ENCODE data around the gene FLNB.
A peak's percentile ranks its signal among the peaks of the same experiment; 100 is the strongest.

The FLNB gene

DNA sequence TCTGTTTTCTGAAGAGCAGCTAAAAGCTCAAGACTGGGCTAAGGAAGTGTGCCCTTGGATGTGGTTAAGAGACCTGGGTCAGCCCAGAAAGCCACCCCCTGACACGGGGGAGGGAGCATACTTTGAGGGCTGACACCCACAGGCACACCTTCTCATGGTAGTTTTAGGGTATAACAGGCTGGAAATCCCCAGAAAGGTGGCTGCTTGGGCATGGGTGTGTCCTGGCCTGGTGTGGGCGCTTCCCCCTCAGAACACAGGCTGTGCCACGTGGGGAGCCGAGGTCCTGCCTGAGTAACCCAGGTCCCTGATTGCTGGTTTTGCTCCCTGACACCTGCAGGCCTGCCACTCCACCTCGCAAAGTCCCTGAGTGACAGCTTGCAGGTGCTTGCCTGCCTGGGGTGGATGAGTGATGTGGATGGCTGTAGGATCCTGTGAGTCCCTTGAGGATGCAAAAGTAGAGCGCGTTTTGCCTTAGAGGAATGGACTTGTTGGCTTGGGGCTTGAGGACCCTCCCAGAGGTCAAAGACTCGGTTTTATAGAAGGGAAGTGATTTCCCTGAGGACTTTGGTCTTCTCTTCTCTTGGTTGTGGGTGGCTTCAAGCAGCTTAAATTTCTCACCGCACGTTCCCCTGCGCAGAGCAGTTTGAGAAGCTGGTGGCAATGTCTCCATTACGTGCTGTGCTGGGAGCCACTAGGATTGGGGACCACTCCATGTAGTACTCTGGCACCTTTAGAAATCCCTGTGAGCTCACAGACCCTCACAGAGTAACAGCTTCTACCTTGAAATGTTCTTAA lies 108.1 kb downstream of the FLNB start:
- H3K9me3 Mint-ChIP-seq, result no peaks in the 10 kb centered on the region
- peak; percentile 52 for DNase-seq
- no peaks in the 10 kb centered on the region for H3K27me3 Mint-ChIP-seq
- no peak overlapping the region for H3K4me3 Mint-ChIP-seq
- H3K4me1 Mint-ChIP-seq (ENCODE audit: low read depth), result peaks cover 26% of the 10 kb centered on the region
- peaks cover 55% of the 10 kb centered on the region for H3K36me3 Mint-ChIP-seq (ENCODE audit: low read depth)
- peak overlapping the region; percentile 74 for H3K27ac Mint-ChIP-seq

DNA sequence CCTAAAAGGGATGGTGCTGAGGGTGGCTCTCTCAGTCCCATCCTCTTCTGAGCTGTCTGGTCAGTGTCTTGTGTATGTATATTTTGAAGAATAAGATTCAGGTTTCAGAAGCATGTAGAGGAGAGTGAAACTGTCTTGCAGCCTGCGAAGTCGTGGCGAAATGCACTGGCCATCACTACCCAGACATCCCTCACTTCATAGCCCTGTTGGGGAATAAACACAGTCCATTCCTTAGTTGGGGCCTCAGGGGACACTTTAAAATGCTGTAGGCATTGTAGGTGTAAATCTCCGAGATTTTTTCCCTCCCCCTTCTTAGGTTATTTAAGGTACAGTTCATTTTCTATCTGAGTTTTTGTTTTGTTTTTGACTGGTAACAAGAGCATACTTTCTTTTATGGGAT lies 108.8 kb downstream of the FLNB start:
- Mint-ChIP-seq H3K4me3 (no peak overlapping the region), H3K4me1 (ENCODE audit: low read depth) (peaks cover 26% of the 10 kb centered on the region), H3K36me3 (ENCODE audit: low read depth) (peaks cover 54% of the 10 kb centered on the region), H3K27ac (no peak overlapping the region), H3K9me3 (no peaks in the 10 kb centered on the region), H3K27me3 (no peaks in the 10 kb centered on the region)
- DNase-seq, result no peak

DNA sequence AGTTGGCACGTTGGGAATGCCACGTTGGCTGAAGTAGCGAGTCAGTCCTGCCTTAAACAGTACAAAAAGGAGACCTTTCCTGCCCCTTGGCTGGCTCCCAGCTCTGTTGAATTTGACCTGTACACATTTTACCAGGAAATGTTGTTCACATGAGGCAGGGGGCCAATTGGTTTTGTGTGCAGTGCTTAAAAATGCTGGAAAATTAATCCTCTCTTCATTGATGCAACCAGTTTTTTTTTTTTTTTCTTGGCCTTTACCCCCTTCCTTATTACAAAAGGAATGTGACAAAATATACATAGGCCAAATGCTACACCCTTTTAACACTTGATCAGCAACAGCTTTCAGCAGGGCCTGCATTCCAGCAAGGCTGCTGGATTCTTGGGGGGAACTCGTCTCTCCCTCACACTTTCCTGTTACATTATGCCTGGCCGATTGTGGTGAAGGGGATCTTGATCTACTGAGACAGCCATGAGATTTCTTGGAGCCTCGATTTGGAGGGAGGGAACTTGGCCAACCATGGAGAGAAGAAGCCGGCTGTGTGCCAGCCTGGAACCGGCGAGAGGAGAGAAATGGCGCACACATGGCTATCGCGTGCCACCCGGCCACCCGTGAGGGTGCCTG lies 109.4 kb downstream of the FLNB start:
- Mint-ChIP-seq H3K36me3 (ENCODE audit: low read depth) (peaks cover 51% of the 10 kb centered on the region), H3K4me3 (no peak overlapping the region), H3K4me1 (ENCODE audit: low read depth) (peaks cover 26% of the 10 kb centered on the region), H3K9me3 (no peaks in the 10 kb centered on the region), H3K27ac (no peak overlapping the region), H3K27me3 (no peaks in the 10 kb centered on the region)
- DNase-seq, result no peak

DNA sequence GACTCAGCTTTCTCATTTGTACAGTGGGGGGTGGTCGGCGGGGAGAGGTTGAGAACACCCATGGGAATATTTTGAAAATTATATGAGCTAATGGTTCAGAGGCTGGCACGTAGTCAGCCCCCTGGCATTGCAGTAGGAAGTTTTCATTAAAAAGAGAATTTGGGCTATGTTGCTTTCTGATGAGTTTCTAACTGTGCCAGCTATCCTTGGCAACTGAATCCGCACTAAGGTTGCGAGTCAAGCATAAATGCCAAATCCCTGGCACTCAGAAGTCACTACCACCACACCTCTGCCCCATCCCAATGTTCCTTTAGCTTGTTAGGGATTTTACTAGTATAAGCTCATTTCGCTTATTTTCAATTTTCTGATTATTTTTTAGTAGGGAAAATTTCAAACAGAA lies 111.0 kb downstream of the FLNB start:
- H3K36me3 Mint-ChIP-seq (ENCODE audit: low read depth), result peaks cover 57% of the 10 kb centered on the region
- H3K4me1 Mint-ChIP-seq (ENCODE audit: low read depth), result peaks cover 26% of the 10 kb centered on the region
- no peak for DNase-seq
- H3K4me3 Mint-ChIP-seq, result no peak overlapping the region
- no peaks in the 10 kb centered on the region for H3K27me3 Mint-ChIP-seq
- no peak overlapping the region for H3K27ac Mint-ChIP-seq
- no peaks in the 10 kb centered on the region for H3K9me3 Mint-ChIP-seq

DNA sequence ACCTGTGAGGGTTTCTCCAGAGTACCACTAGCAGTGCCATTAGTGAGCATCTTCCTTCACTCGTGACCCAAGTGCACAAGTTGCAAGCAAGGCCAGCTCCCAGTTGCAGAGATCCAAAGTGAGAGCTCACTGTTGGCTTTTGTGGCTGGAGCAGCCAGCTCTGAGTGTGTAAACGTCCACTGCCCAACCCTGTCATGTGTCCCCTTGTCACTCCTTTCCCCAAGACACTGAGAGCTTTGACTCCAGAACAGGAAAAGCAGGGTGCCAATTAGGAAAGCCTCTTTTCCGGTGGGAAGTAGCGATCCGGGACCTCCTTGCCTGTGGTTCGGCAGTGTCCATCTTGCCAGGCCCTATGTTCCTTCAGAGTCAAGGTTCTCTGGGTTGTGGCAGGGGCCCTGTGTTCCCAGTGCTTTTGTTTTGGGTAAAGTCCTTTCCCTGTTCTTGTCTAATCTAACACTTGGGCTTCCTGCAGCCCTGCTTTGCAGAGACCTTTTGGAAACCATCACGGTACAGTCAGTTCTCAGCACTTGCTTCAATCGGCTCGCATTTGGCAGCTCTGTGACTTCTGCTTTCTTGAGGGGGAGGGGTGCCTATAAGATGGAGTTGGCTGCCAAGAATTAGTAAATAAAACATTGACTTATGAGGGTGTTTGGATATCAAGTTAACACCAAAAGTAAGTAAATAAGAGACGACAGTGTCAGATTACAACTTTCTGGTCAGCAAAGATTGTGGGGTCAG lies 112.0 kb downstream of the FLNB start:
- DNase-seq, result no peak
- no peaks in the 10 kb centered on the region for H3K9me3 Mint-ChIP-seq
- H3K36me3 Mint-ChIP-seq (ENCODE audit: low read depth), result peaks cover 60% of the 10 kb centered on the region
- no peak overlapping the region for H3K27ac Mint-ChIP-seq
- H3K27me3 Mint-ChIP-seq, result no peaks in the 10 kb centered on the region
- H3K4me1 Mint-ChIP-seq (ENCODE audit: low read depth), result peaks cover 20% of the 10 kb centered on the region
- no peak overlapping the region for H3K4me3 Mint-ChIP-seq

DNA sequence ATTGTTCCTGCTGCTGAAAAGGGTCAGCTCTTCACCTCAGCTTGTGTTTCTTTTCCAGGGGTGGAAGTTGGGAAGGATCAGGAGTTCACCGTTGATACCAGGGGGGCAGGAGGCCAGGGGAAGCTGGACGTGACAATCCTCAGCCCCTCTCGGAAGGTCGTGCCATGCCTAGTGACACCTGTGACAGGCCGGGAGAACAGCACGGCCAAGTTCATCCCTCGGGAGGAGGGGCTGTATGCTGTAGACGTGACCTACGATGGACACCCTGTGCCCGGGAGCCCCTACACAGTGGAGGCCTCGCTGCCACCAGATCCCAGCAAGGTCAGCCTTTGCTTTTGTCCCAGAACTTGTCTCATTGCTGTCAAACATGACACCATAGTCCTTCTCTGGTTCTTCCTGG lies 113.0 kb downstream of the FLNB start:
- peaks cover 70% of the 10 kb centered on the region for H3K36me3 Mint-ChIP-seq (ENCODE audit: low read depth)
- no peaks in the 10 kb centered on the region for H3K9me3 Mint-ChIP-seq
- no peak overlapping the region for H3K27ac Mint-ChIP-seq
- no peaks in the 10 kb centered on the region for H3K27me3 Mint-ChIP-seq
- peaks cover 11% of the 10 kb centered on the region for H3K4me1 Mint-ChIP-seq (ENCODE audit: low read depth)
- no peak overlapping the region for H3K4me3 Mint-ChIP-seq
- no peak for DNase-seq

DNA sequence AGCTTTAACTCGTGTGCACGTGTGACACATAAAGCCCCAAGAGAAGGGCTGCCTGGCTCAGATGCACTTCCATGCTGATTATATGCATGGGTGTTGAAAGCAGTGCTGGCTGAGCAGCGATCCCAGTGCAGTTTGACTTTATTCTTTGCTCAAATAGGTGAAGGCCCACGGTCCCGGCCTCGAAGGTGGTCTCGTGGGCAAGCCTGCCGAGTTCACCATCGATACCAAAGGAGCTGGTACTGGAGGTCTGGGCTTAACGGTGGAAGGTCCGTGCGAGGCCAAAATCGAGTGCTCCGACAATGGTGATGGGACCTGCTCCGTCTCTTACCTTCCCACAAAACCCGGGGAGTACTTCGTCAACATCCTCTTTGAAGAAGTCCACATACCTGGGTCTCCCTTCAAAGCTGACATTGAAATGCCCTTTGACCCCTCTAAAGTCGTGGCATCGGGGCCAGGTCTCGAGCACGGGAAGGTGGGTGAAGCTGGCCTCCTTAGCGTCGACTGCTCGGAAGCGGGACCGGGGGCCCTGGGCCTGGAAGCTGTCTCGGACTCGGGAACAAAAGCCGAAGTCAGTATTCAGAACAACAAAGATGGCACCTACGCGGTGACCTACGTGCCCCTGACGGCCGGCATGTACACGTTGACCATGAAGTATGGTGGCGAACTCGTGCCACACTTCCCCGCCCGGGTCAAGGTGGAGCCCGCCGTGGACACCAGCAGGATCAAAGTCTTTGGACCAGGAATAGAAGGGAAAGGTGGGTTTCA lies 114.9 kb downstream of the FLNB start:
- Mint-ChIP-seq H3K36me3 (ENCODE audit: low read depth) (peaks cover 82% of the 10 kb centered on the region), H3K27ac (no peak overlapping the region), H3K27me3 (no peaks in the 10 kb centered on the region), H3K9me3 (no peaks in the 10 kb centered on the region), H3K4me3 (no peak overlapping the region), H3K4me1 (ENCODE audit: low read depth) (no peaks in the 10 kb centered on the region)
- no peak for DNase-seq

DNA sequence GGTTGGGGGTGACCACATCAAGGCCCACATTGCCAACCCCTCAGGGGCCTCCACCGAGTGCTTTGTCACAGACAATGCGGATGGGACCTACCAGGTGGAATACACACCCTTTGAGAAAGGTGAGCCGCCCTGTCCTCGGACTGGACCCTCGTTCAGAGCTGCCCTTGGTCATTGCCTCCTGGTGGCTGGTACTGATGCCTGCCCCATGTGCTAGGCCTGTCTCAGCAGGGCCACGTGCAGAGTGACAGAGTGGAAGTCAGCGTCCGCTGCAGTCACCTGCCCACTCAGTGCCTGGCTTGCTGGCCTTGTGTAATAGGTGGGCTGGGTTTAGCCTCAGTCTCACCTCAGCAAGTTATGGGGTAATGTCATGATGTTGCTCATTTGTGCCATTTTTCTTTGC lies 116.2 kb downstream of the FLNB start:
- no peak overlapping the region for H3K4me3 Mint-ChIP-seq
- peaks cover 83% of the 10 kb centered on the region for H3K36me3 Mint-ChIP-seq (ENCODE audit: low read depth)
- no peaks in the 10 kb centered on the region for H3K9me3 Mint-ChIP-seq
- no peaks in the 10 kb centered on the region for H3K27me3 Mint-ChIP-seq
- DNase-seq, result no peak
- no peaks in the 10 kb centered on the region for H3K4me1 Mint-ChIP-seq (ENCODE audit: low read depth)
- no peak overlapping the region for H3K27ac Mint-ChIP-seq

DNA sequence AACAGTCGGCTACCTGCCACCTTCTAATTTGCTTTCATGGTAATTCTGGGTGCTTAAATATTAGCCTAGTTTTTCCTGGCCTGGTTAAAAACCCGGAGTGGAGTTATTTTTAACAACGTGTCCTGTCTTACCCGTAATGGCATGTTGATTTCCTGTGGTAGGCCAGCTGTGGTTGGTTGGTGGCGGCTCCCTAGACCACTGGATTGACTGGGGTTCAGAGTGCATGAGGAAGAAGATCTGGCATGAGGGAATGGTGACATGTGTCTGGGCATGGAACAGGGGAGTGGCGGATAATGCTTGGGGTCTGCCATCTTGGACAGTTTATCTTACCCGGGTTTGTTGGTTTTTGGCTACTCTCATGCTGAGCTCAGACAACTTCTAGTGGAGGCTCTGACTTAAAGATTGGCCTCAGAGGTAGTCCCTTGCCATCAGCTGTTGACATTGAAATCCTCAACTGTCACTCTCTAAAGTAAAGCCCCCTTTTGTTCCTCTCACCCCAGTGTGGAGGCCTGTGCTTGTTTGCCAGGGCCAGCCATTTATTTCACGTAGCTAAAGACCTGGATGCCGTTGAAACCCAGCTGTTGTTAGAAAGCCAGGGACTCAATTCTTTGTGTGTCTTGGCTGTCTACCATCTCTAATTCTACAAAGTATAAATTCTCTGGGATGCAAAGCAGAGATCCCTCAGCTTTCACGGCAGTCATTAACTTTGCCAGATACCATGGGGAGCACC lies 121.0 kb downstream of the FLNB start:
- H3K9me3 Mint-ChIP-seq, result no peaks in the 10 kb centered on the region
- H3K36me3 Mint-ChIP-seq (ENCODE audit: low read depth), result peaks cover 71% of the 10 kb centered on the region
- no peaks in the 10 kb centered on the region for H3K4me1 Mint-ChIP-seq (ENCODE audit: low read depth)
- no peak overlapping the region for H3K27ac Mint-ChIP-seq
- H3K4me3 Mint-ChIP-seq, result no peak overlapping the region
- DNase-seq, result no peak
- H3K27me3 Mint-ChIP-seq, result no peaks in the 10 kb centered on the region

DNA sequence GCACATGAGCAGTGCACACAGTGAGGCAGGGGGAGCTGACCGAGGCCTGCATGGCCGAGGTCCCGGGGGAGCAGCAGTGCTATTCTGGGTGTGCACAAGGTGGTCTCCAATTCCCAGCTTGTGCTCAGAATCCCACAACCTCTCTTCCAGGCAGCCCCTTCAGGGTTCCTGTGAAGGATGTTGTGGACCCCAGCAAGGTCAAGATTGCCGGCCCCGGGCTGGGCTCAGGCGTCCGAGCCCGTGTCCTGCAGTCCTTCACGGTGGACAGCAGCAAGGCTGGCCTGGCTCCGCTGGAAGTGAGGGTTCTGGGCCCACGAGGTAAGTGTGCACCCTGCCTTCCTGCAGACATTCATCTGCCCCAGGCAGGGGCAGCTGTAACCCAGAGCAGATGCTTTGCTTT lies 122.4 kb downstream of the FLNB start:
- H3K27ac Mint-ChIP-seq, result no peak overlapping the region
- H3K9me3 Mint-ChIP-seq, result no peaks in the 10 kb centered on the region
- no peaks in the 10 kb centered on the region for H3K4me1 Mint-ChIP-seq (ENCODE audit: low read depth)
- H3K27me3 Mint-ChIP-seq, result no peaks in the 10 kb centered on the region
- no peak for DNase-seq
- peaks cover 67% of the 10 kb centered on the region for H3K36me3 Mint-ChIP-seq (ENCODE audit: low read depth)
- no peak overlapping the region for H3K4me3 Mint-ChIP-seq

DNA sequence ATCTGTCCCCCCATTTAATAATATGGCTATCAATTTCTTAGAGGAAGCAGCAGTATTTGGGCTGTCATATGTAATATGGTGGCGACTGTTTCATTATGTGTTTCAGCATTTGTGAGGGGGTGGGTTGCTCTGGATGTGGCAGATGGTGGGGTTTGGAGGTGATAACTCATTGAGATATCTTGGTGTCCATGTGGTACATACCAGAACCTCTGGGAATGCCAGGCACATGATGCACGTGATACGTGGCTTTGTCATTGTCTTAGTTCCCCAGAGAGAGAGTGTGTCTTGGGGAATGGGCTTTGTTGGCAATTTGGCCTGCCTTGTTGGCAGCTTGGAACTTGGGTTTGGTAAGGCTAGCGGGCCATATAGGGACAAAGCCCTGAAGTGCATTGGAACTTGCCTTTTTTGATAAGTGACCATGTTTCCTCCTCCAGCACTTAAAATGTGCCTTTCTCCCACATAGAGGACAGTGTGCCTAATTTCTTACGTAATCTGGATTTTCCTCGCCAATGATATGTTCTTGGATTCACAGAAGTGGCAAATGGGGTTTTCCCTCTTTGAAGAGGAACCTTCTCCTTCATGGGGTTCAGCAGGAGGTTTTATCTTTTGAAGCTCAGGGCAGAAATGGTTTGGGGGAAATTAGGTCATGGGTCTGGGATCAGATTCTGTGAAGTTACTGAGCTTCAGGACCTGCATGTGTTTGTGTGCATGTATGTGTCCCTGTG lies 123.0 kb downstream of the FLNB start:
- Mint-ChIP-seq H3K36me3 (ENCODE audit: low read depth) (peaks cover 67% of the 10 kb centered on the region), H3K4me1 (ENCODE audit: low read depth) (no peaks in the 10 kb centered on the region)
- no peak for DNase-seq

DNA sequence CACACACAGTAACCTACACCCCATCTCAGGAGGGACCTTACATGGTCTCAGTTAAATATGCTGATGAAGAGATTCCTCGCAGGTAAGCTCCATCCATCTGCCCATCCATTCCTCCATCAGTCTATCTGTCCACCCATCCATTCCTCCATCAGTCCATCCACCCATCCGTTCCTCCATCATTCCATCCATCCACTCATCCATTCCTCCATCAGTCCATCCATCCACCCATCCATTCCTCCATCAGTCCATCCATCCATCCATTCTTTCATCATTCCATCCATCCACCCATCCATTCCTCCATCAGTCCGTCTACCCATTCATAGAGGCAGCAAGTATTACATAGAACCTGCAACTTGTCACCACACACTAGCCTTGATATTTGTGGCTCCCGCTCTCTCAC lies 124.6 kb downstream of the FLNB start:
- Mint-ChIP-seq H3K4me3 (no peak overlapping the region), H3K27ac (no peak overlapping the region), H3K27me3 (no peaks in the 10 kb centered on the region), H3K9me3 (no peaks in the 10 kb centered on the region), H3K4me1 (ENCODE audit: low read depth) (no peaks in the 10 kb centered on the region), H3K36me3 (ENCODE audit: low read depth) (peaks cover 69% of the 10 kb centered on the region)
- no peak for DNase-seq

More for the DNA sequence above, 123.0 kb downstream of the FLNB start:
- no peak overlapping the region for H3K27ac Mint-ChIP-seq
- no peaks in the 10 kb centered on the region for H3K9me3 Mint-ChIP-seq
- H3K27me3 Mint-ChIP-seq, result no peaks in the 10 kb centered on the region
- H3K4me3 Mint-ChIP-seq, result no peak overlapping the region

DNA sequence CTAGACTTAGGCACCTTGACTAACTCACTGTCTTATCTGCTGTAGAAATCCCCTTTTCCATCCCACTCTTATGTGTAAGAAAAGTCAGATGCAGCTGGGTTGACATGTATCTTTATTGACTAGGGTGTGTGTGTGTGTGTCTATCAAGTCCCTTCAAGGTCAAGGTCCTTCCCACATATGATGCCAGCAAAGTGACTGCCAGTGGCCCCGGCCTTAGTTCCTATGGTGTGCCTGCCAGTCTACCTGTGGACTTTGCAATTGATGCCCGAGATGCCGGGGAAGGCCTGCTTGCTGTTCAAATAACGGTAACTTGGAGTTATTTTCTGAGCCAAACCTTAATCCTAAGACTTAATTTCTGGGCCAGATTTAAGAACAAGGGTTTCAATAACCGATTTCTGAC lies 126.2 kb downstream of the FLNB start:
- DNase-seq, result no peak
- Mint-ChIP-seq H3K36me3 (ENCODE audit: low read depth) (peaks cover 72% of the 10 kb centered on the region), H3K4me3 (no peak overlapping the region), H3K4me1 (ENCODE audit: low read depth) (no peaks in the 10 kb centered on the region), H3K27me3 (no peaks in the 10 kb centered on the region), H3K27ac (no peak overlapping the region), H3K9me3 (no peaks in the 10 kb centered on the region)
